ENCODE results near the gene TRIM71. TPM values are rescaled to one million over a fixed set of nuclear protein-coding genes. Genes with fewer than 3 reads are reported as not detected.

The TRIM71 gene
- total and polyA plus RNA-seq, 2 of the 13 experiments (the other 11 are each of a cell fraction or from before 2014, with no cell fraction given), result 21.7 to 76.9 TPM

GRCh38 chr3:32780735-32781210 is 37.0 kb upstream of the TRIM71 start (continued):
- TF ChIP-seq ZBTB42 (CRISPR knock-in tag; IDR thresholded peaks at IDR 0.05), result no peak
- no peak for TF ChIP-seq ZNF446 (CRISPR knock-in tag; IDR thresholded peaks at IDR 0.05)
- TF ChIP-seq ZNF550 (CRISPR knock-in tag; IDR thresholded peaks at IDR 0.05; ENCODE audit: borderline replicate concordance), result no peak
- no peak for TF ChIP-seq RBM22 (optimal IDR thresholded peaks at IDR 0.05; ENCODE audit: low read length)
- TF ChIP-seq, protein P1, sequence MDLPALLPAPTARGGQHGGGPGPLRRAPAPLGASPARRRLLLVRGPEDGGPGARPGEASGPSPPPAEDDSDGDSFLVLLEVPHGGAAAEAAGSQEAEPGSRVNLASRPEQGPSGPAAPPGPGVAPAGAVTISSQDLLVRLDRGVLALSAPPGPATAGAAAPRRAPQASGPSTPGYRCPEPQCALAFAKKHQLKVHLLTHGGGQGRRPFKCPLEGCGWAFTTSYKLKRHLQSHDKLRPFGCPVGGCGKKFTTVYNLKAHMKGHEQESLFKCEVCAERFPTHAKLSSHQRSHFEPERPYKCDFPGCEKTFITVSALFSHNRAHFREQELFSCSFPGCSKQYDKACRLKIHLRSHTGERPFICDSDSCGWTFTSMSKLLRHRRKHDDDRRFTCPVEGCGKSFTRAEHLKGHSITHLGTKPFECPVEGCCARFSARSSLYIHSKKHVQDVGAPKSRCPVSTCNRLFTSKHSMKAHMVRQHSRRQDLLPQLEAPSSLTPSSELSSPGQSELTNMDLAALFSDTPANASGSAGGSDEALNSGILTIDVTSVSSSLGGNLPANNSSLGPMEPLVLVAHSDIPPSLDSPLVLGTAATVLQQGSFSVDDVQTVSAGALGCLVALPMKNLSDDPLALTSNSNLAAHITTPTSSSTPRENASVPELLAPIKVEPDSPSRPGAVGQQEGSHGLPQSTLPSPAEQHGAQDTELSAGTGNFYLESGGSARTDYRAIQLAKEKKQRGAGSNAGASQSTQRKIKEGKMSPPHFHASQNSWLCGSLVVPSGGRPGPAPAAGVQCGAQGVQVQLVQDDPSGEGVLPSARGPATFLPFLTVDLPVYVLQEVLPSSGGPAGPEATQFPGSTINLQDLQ (CRISPR knock-in tag; IDR thresholded peaks at IDR 0.05), result 0 out of 2 replicates have a peak, but pooled peaks have one; percentile 52
- TF ChIP-seq AGO1 (IDR thresholded peaks at IDR 0.05; ENCODE audit: low read depth, low read length, poor library complexity, severe bottlenecking), result no peak
- TF ChIP-seq, protein P2, sequence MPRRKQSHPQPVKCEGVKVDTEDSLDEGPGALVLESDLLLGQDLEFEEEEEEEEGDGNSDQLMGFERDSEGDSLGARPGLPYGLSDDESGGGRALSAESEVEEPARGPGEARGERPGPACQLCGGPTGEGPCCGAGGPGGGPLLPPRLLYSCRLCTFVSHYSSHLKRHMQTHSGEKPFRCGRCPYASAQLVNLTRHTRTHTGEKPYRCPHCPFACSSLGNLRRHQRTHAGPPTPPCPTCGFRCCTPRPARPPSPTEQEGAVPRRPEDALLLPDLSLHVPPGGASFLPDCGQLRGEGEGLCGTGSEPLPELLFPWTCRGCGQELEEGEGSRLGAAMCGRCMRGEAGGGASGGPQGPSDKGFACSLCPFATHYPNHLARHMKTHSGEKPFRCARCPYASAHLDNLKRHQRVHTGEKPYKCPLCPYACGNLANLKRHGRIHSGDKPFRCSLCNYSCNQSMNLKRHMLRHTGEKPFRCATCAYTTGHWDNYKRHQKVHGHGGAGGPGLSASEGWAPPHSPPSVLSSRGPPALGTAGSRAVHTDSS (CRISPR knock-in tag; conservative IDR thresholded peaks at IDR 0.05), result no peak
- no peak for TF ChIP-seq CBFB (CRISPR knock-in tag; IDR thresholded peaks at IDR 0.05)
- TF ChIP-seq ZNF543 (CRISPR knock-in tag; IDR thresholded peaks at IDR 0.05), result no peak
- TF ChIP-seq, protein P3, sequence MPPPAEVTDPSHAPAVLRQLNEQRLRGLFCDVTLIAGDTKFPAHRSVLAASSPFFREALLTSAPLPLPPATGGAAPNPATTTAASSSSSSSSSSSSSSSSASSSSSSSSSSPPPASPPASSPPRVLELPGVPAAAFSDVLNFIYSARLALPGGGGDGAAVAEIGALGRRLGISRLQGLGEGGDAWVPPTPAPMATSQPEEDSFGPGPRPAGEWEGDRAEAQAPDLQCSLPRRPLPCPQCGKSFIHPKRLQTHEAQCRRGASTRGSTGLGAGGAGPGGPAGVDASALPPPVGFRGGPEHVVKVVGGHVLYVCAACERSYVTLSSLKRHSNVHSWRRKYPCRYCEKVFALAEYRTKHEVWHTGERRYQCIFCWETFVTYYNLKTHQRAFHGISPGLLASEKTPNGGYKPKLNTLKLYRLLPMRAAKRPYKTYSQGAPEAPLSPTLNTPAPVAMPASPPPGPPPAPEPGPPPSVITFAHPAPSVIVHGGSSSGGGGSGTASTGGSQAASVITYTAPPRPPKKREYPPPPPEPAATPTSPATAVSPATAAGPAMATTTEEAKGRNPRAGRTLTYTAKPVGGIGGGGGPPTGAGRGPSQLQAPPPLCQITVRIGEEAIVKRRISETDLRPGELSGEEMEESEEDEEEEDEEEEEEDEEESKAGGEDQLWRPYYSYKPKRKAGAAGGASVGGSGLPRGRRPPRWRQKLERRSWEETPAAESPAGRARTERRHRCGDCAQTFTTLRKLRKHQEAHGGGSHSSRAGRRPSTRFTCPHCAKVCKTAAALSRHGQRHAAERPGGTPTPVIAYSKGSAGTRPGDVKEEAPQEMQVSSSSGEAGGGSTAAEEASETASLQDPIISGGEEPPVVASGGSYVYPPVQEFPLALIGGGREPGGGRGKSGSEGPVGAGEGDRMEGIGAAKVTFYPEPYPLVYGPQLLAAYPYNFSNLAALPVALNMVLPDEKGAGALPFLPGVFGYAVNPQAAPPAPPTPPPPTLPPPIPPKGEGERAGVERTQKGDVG (CRISPR knock-in tag; IDR thresholded peaks at IDR 0.05; ENCODE audit: borderline replicate concordance), result 0 out of 2 replicates have a peak, but pooled peaks have one; percentile 5
- no peak for TF ChIP-seq CCDC6 (CRISPR knock-in tag; IDR thresholded peaks at IDR 0.05)
- TF ChIP-seq ZNF776 (CRISPR knock-in tag; IDR thresholded peaks at IDR 0.05), result no peak
- TF ChIP-seq ZFY (CRISPR knock-in tag; IDR thresholded peaks at IDR 0.05), result peak; percentile 5; the same call in 1 of the 2 replicates
- TF ChIP-seq SAP130 (CRISPR knock-in tag; IDR thresholded peaks at IDR 0.05; ENCODE audit: low read depth), result no peak
- TF ChIP-seq GZF1 (CRISPR knock-in tag; IDR thresholded peaks at IDR 0.05), result no peak
- TF ChIP-seq ZNF768 (CRISPR knock-in tag; IDR thresholded peaks at IDR 0.05), result no peak
- no peak for TF ChIP-seq AHR (CRISPR knock-in tag; IDR thresholded peaks at IDR 0.05)
- TF ChIP-seq, protein P4, sequence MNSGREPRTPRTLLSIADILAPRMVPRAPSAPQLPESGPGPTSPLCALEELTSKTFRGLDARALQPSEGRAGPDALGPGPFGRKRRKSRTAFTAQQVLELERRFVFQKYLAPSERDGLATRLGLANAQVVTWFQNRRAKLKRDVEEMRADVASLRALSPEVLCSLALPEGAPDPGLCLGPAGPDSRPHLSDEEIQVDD (CRISPR knock-in tag; IDR thresholded peaks at IDR 0.05; ENCODE audit: borderline replicate concordance), result no peak
- TF ChIP-seq PLRG1 (conservative IDR thresholded peaks at IDR 0.05), result no peak

Measured in HepG2 (cell line).